IMR-90 (cell line): ENCODE results near the gene LHX5.

Experiments
- BHLHE40 ChIP-seq: fragments of 150-350 bp; IDR thresholded peaks from 2 replicates; pipeline ENCODE4 v1.6.1; 2016; ENCODE audit warnings: mild to moderate bottlenecking, low read depth, low read length
- RFX5 ChIP-seq: IDR thresholded peaks from 2 replicates; pipeline ENCODE4 v1.8.0; 2012; ENCODE audit warnings: low read depth, mild to moderate bottlenecking, low read length, moderate library complexity
- TF ChIP-seq, protein P1 (sequence below): conservative IDR thresholded peaks from 2 replicates; pipeline ENCODE4 v1.5.1; 2012; ENCODE audit warnings: mild to moderate bottlenecking, low read depth, low read length, improper control_type of control experiment

DNA sequence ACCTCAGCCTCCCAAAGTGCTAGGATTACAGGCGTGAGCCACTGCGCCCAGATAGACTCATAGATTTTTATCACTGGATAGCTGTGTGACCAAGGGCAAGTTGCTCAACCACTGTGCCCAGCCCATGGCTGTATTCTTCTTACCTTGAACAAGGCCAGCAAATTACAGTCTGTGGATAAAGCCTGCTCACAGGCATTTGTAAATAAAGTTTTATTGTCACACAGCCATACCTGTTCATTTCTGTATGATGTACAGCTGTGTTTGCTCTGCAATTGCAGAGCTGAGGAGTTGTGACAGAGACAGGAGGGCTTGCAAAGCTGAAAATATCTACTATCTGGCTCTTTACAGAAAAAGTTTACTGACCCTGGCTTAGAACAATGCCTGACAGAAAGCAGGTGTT is 35.2 kb upstream of the LHX5 start:
- TF ChIP-seq BHLHE40 = no peak
- no peak for TF ChIP-seq RFX5
- TF ChIP-seq, protein P1, sequence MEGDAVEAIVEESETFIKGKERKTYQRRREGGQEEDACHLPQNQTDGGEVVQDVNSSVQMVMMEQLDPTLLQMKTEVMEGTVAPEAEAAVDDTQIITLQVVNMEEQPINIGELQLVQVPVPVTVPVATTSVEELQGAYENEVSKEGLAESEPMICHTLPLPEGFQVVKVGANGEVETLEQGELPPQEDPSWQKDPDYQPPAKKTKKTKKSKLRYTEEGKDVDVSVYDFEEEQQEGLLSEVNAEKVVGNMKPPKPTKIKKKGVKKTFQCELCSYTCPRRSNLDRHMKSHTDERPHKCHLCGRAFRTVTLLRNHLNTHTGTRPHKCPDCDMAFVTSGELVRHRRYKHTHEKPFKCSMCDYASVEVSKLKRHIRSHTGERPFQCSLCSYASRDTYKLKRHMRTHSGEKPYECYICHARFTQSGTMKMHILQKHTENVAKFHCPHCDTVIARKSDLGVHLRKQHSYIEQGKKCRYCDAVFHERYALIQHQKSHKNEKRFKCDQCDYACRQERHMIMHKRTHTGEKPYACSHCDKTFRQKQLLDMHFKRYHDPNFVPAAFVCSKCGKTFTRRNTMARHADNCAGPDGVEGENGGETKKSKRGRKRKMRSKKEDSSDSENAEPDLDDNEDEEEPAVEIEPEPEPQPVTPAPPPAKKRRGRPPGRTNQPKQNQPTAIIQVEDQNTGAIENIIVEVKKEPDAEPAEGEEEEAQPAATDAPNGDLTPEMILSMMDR = no peak
